ENCODE measurements around the gene DVL3.

DNA sequence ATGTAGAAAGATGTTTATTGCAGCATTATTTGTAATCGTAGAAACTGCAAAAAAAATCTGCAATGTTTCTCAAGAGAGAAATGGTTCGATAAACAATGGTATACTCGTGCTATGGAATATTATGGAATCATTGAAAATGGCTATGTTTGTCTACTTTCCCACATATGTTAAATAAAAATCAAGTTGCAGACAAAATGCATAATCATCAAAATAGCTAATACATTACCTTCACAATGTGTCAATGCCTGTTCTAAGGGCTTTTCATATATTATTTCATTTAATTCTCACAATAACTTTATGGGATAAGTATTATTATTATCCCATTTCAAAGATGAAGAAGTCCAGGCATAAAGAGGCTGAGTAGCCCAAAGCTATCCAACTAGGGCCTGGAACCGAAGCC, 22.2 kb upstream of the DVL3 start:
- TF ChIP-seq CTCF (IDR thresholded peaks at IDR 0.05; ENCODE audit: insufficient read depth, low read length, poor library complexity, severe bottlenecking): no peak
- TF ChIP-seq EZH2phosphoT487 (conservative IDR thresholded peaks at IDR 0.05; ENCODE audit: low read length): no peak

Data from SU-DHL-6 (cell line).